Mononuclear cell (primary cell): ENCODE data around the gene ARL16. TPM values are rescaled to one million over a fixed set of nuclear protein-coding genes. Genes with fewer than 3 reads are reported as not detected.
A peak's percentile ranks its signal among the peaks of the same experiment; 100 is the strongest.

Experiments used
- H3K27me3 ChIP-seq: 2 replicates; pipeline ENCODE4 v1.6.0; 2011; ENCODE audit warnings: low read length, control low read depth; ENCODE audit not compliant: insufficient read depth
- H3K4me1 ChIP-seq: 2 replicates; pipeline ENCODE4 v1.5.1; 2011; ENCODE audit warnings: mild to moderate bottlenecking, low read length, control low read depth; ENCODE audit not compliant: insufficient read depth
- H3K4me3 ChIP-seq: 2 replicates; pipeline ENCODE4 v1.5.1; 2011; ENCODE audit warnings: mild to moderate bottlenecking, low read length, moderate library complexity
- H3K9me3 ChIP-seq: 2 replicates; pipeline ENCODE4 v1.5.1; 2011; ENCODE audit warnings: low read depth, mild to moderate bottlenecking, control low read depth, low read length
- total RNA-seq: library from RNA; depleted of rRNA; stranded (reverse); fragments of >200 nt; gene quantifications from one replicate; pipeline ENCODE4 v1.2.3, GENCODE V29; 2012

The ARL16 gene
- total RNA-seq, 1 donor: 15.5 TPM

DNA sequence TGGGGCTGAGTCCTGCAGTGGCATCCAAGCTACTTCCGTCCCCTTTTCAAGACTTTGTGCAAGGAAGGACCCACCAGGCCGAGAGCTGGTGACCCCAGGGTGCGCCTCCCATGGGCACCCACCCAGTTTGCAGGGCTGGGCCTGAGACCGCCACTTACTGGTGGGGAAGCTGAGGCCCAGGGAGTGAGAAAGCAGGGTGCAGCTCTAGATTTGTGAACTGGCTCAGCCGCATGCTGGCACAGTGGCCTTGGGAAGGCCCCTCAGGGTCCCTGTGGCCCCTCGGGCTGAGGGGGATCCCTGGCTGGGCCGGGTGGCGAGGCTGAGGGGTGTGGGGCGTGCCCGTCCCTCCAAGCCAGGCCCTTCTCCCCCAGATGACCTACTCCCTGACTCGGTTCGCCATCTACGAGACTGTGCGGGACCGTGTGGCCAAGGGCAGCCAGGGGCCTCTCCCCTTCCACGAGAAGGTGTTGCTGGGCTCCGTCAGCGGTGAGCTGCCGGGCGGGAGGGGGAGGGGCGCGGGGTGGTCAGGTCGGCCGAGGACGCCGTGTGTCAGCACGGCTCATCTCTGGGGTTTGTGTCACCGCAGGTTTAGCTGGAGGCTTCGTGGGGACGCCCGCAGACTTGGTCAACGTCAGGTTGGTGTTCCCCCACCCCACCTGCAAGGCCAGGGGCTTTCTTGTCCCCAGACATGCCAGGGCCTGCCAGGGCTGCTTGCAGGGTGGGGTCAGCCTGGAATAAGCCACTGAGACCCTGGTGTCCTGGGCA lies 31.7 kb upstream of the ARL16 start:
- no peaks in the 10 kb centered on the region for H3K9me3 ChIP-seq
- H3K4me1 ChIP-seq: peaks cover 26% of the 10 kb centered on the region
- no peaks in the 10 kb centered on the region for H3K27me3 ChIP-seq
- no peak overlapping the region for H3K4me3 ChIP-seq

DNA sequence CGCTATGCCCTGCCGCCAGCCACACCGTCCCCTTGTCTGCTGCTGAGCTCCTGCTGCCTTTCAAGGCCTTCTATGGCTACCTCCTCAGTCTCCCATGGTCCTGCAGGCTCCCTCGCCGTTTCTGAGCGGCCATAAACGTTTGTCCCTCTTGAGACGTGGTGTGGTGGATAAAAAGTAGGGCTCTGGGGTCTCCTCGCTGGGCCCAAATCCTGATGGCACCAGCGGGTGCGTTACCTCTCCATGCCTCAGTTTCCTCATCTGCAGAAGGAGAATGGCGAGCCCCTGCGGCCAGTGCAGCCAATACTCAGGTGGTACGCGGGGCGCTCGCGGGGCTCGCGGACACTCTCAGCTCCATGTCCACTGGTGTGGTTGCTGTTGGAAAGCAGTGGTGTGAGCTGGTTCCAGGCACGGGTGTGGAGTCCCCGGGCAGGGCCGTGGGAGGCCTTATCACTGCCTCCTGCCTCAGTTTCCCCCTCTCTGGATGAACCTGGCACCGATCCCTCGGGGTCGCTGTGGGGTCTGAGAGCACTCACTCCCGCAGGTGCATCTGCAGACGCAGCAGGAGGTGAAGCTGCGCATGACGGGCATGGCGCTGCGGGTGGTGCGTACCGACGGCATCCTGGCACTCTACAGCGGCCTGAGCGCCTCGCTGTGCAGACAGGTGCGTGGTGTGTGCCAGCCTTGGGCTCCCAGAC lies 31.0 kb upstream of the ARL16 start:
- Histone ChIP-seq H3K4me3 (no peak overlapping the region), H3K4me1 (peaks cover 32% of the 10 kb centered on the region), H3K9me3 (no peaks in the 10 kb centered on the region), H3K27me3 (no peaks in the 10 kb centered on the region)

DNA sequence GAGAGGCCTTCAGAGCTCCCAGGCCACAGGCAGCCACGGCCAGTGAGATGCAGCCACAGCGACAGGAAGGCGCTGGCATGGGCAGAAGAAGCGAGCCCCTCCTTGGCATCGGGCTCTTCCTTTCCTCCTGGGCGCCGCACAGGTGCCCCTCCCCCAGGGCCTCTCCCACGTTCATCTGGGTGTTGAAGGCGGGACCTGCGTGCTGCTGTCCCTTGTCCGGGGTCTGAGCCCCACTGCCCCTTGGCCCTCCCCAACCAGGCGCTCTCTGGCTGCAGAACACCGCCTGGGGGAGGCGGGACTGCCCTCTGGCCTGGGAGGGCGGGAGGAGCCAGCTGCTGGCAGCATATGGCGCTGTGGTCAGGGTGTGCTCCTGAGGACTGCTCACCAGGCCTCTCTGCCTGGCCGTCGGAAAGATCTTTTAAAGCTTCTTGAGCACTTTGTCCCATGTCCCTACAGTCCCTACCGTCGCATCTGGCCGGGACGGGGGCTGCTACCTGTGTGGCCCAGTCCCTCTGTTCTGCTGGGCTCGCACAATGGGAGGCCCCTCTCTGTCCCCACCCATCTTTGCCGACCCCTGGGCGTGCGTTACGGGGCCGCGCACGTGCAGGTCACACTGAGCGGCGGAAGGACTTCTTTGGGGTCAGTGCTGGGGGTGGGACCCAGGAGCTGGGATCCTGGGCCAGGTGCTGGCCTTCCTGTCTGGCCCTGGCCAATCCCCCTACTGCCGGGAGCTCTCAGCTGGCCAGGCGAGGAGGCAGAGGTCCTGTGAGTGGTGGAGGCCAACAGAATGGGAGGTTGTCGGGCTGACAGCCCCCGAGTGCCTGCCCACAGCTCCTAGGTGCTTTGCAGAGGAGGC lies 30.2 kb upstream of the ARL16 start:
- Histone ChIP-seq H3K4me3 (no peak overlapping the region), H3K9me3 (no peaks in the 10 kb centered on the region), H3K27me3 (no peaks in the 10 kb centered on the region), H3K4me1 (peaks cover 32% of the 10 kb centered on the region)

DNA sequence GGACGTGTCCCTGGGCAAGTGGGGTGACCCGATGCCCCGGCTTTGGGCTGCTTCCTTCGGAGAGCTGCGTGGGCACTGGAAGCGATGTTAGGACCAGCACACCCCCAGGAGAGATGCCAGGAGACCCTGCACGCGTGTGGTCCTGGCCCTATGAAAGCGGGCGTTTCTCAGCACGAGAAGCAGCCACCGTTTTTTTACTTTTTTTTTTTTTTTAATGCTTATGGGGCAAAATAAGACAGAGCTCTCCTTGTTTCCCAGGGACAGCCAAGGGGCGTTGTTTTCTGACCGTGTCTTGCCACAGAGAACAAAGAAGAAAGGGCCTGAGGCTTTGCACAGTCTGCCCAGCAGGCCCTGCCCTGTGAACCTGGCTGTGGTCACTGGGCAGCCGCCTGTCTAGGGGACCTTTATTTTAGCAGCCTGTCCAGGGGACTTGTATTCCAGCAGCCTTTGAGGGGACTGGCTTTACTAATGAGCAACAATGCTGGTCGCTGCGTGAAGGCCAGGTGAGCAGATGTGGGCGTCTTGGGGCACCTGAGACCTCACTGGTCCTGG lies 29.5 kb upstream of the ARL16 start:
- no peak overlapping the region for H3K4me3 ChIP-seq
- no peaks in the 10 kb centered on the region for H3K27me3 ChIP-seq
- no peaks in the 10 kb centered on the region for H3K9me3 ChIP-seq
- H3K4me1 ChIP-seq: peaks cover 32% of the 10 kb centered on the region

DNA sequence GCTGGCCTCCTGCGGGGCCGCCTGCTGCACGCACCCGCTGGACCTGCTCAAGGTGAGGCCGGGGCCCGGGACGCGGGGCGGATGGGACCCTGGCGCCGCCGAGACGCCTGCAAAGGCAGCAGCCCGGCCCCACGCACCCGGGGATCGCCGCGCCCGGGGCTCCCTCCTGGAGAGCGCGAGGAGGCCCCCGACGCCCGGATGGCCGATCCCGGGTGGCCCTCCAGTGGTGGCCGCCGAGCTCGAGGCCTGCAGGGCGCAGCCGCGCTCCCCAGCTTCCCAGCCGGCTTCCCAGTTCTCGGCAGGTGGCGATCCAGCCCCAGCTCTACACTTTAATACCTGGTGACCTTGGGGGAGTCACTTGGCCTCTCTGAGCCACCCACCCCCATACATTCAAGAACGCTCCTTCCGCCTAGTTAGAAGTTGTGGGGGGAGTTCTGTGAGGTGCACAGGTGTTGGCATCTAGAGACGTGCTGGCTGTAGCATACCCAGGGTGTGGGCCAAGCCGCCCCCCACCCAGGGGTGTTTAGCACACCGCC lies 28.9 kb upstream of the ARL16 start:
- Histone ChIP-seq H3K4me3 (peak overlapping the region; percentile 51), H3K27me3 (no peaks in the 10 kb centered on the region), H3K4me1 (peaks cover 32% of the 10 kb centered on the region), H3K9me3 (no peaks in the 10 kb centered on the region)

DNA sequence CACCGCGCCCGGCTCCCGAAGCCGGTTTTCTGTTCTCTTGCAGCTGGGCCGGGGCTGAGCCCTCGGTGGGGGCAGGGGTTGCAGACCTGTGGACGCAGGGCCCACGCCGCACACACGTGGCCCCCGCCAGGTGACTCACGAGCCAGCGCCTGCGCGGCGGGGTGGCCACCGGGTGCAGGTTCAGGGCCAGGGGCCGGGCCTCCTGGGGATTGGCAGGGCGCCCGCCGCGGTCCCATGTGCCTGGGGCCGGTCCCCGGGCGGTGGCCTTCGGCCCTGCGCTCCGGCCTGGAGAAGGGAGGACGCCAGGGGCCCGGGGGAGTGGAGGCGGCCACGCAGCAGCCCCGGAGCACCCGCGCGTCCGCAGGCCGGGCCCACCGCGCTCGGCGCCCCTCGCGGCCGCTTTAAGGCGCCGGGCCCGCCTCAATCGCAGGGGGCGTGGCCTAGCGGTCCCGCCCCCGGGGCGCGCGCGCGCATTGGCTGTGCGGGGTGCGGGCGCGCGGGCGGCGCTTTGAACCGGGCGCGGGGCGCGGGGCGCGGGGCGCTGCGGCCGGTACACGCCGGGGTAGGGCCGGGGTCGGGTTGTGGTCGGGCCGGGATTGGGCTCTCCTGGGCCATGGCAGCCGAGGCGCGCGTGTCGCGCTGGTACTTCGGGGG lies 28.3 kb upstream of the ARL16 start, which contains the start of gene SLC25A10:
Gene SLC25A10, plus strand, starts transcription at position 471 of the 654 bp plus-strand sequence. Its CDS starts 143 bp downstream, at position 614.
- peak within 1 kb of the TSS; percentile 51 for H3K4me3 ChIP-seq
- H3K9me3 ChIP-seq: no peaks in the 10 kb centered on the region
- H3K27me3 ChIP-seq: no peaks in the 10 kb centered on the region
- peaks cover 32% of the 10 kb centered on the region for H3K4me1 ChIP-seq

DNA sequence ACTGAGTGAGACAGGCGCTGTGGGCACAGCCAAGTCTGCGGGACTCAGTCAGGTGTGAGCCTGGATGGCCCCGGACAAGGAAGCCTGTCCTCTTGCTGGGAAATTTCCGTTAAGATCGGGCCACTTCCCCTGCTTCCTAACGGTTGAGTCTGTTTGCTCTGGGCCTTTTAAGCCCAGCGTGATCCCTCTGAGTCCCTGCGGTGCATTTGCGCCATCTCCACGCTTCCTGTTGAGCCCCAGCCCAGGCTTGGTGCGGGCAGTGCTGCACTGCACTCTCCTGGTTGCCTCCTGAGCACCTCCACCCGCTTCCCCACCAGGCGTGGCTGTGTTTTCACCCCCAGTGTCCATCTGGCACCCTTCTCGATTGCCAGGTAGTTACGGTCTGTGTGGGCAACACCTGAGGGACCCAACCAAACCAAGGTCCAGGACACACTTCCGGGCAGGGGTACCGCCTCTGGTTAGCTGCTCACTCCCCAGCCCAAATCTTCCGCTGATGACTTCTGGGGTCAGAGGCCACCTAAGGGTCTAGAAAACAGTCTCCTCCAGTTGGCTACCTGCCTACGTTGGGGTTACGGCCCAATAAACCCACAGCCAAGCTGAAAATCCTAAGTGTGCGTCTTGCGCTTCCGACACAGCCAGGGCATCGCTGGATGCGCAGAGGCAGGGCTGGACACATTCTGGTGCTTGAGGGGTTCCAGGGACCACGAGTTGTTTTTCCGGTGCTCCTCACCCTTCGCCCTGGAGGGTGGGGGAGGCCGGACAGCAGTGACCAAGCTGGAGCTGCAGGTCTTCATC lies 27.1 kb upstream of the ARL16 start:
- no peaks in the 10 kb centered on the region for H3K27me3 ChIP-seq
- H3K9me3 ChIP-seq: no peaks in the 10 kb centered on the region
- H3K4me3 ChIP-seq: no peak overlapping the region
- H3K4me1 ChIP-seq: peaks cover 32% of the 10 kb centered on the region

DNA sequence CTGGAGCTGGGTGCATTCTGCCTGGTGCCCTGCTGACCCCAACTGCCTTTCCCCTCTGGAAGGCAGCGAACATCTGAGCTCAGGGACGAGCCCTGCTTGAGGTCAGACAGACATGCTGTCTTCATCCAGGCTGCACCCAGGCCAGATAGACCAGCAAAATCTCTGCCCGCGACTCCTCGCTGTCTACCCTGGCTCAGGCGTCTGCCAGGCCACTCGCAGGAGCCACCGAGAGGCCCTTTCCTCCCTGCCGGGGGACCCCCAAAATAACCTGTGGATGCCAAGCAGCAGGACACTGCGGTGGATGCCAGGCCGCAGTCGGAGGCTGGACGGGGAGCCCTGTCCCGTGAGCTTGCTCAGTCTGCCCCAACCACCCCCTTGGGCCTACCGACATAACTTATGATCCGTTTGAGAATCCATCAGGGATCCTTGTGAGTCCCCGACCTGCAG lies 25.2 kb upstream of the ARL16 start:
- Histone ChIP-seq H3K27me3 (no peaks in the 10 kb centered on the region), H3K4me1 (peaks cover 40% of the 10 kb centered on the region), H3K4me3 (no peak overlapping the region), H3K9me3 (no peaks in the 10 kb centered on the region)

DNA sequence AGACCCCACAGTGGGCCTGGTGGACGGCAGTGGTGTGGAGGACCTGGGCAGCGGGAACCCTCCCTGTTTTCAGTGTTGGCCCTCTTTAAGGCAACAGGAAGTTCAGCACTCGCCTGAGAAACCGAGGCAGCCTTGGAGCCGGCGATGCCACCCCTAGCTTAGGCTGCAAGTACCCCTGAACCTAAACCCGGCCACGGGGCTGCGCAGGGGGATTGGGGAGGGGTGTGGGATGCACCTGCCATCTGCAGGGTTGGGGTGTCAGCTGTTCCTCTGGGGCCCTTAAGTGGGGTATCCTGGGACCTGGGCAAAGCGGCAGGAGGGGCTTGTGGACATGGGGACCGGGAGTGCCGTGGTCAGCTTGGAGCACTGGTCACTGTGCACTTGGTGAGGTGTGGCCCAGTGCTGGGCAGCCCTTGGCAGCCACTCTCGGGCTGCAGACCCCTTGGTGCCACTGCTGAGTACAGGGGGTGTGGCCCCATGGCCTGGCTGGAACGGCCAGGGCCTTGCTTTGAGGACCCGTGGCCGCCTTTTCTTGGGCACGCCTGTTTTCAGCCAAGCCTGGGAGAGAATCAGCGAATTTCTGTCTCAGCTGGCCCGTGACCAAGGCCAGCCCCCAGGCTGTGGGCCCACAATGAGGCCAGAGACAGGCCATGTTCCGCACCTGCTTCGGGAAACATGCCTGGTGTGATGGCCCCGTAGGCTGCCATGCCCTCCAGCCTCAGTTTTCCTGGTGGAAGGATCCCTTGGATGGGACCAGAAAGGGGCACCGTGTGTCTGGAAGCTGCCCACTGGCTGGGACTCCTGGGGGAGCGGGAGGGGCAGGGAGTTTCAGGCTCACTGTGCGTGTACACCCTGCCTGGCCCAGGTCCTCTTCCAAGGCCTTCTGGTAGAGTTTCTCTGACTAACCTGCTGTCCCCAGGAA lies 24.4 kb upstream of the ARL16 start:
- H3K9me3 ChIP-seq: no peaks in the 10 kb centered on the region
- peaks cover 39% of the 10 kb centered on the region for H3K4me1 ChIP-seq
- no peak overlapping the region for H3K4me3 ChIP-seq
- H3K27me3 ChIP-seq: no peaks in the 10 kb centered on the region

DNA sequence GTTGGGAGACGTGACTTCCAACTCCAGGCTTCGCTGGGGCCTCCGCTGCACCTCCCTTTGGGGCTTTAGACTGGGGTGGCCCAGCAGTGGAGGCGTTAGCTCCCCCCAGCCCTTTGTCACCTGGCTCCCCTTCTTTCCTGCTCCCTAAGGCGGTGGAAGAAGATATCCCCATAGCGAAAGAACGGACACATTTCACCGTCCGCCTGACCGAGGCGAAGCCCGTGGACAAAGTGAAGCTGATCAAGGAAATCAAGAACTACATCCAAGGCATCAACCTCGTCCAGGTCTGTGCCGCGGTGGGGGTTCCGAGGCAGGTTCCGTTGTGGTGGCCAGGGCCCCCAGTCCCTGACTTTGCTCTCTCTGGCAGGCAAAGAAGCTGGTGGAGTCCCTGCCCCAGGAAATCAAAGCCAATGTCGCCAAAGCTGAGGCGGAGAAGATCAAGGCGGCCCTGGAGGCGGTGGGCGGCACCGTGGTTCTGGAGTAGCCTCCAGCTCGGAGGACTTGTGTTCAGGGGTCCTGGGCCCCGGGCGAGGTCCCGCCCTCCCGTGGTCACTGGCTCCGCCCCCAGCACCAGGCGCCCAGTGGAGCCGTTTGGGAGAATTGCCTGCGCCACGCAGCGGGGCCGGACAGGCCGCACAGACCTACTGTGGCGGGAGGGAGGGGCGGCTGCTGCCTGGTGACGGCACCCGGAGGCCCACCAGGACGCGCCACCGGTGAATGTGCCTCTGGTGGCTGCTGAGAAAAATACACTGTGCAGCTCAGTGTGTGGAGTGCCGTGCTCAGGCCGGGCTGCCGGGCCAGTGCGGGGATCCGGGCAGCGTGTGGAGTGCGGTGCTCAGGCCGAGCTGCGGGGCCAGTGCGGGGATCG lies 23.4 kb upstream of the ARL16 start:
- H3K27me3 ChIP-seq: no peaks in the 10 kb centered on the region
- H3K4me1 ChIP-seq: peaks cover 39% of the 10 kb centered on the region
- H3K4me3 ChIP-seq: no peak overlapping the region
- H3K9me3 ChIP-seq: no peaks in the 10 kb centered on the region

DNA sequence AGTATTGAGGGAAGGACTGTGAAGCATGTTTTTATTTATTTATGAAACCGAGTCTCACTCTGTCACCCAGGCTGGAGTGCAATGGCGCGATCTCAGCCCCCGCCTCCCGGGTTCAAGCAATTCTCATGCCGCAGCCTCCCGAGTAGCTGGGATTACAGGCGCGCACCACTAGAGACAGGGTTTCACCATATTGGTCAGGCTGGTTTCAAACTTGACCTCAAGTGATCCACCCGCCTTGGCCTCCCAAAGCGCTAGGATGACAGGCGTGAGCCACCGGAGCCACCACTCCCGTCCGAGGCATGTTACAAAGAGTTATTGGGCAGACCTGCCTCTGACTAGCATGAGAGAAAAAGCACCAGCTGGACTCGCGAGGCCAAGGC lies 22.6 kb upstream of the ARL16 start:
- H3K27me3 ChIP-seq: no peaks in the 10 kb centered on the region
- H3K4me3 ChIP-seq: no peak overlapping the region
- H3K9me3 ChIP-seq: no peaks in the 10 kb centered on the region
- peaks cover 39% of the 10 kb centered on the region for H3K4me1 ChIP-seq

DNA sequence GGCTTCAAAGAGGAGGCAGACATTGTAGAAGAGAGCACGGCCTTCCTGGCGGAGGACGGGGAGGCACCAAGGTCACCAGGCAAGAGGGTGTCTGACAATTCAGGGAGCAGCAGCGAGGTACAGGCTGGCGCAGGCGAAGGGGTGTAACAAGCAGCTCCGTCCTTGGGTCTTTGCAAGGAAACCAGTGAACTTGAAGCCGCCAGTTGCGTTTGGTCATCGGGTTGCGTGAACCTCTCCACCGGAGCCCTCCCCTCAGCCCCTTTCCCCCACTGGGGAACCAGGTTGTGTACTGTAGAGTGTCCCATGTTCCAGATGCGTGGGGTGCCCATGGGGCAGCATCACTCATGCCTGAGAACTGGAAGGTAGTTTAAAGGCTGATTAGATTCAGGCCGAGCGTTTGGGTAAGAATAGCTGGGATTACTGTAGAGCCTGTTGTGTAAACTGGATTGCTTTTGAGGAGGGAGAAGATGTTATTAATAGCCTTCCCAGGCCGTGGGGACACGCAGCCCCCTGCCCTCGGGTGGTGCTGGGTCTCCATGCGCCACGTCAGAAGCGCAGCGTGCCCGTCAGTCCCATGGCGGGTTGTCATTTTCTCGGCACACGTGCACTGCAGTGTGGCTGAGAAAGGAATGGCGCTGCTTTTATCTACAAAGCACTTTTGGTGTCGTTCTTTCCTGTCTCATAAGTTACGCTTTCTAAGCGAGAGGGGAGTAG lies 22.1 kb upstream of the ARL16 start:
- Histone ChIP-seq H3K9me3 (no peaks in the 10 kb centered on the region), H3K4me3 (no peak overlapping the region), H3K4me1 (peaks cover 34% of the 10 kb centered on the region), H3K27me3 (no peaks in the 10 kb centered on the region)
